SK-N-SH treated with all-trans-retinoic acid at 6 μM for 48 hours (cell line): ENCODE data around the gene TAP1.

Experiments used
- ARNTL ChIP-seq: fragments of 450-650 bp; formaldehyde crosslinking; IDR thresholded peaks from 2 replicates; pipeline ENCODE4 v1.5.0; 2020; ENCODE audit warnings: low read depth, mild to moderate bottlenecking, moderate library complexity, borderline replicate concordance
- BACH2 ChIP-seq: fragments of 250-450 bp; sonication (Bioruptor Pico); IDR thresholded peaks from 2 replicates; pipeline ENCODE4 v1.9.0; 2021; ENCODE audit warnings: mild to moderate bottlenecking, borderline replicate concordance
- GLIS3 ChIP-seq: fragments of 250-450 bp; sonication (Bioruptor Pico); IDR thresholded peaks from 2 replicates; pipeline ENCODE4 v1.5.0; 2020; ENCODE audit warnings: mild to moderate bottlenecking, moderate library complexity
- PPARA ChIP-seq: fragments of 250-450 bp; sonication (Bioruptor Pico); IDR thresholded peaks from 2 replicates; pipeline ENCODE4 v1.5.0; 2020; ENCODE audit warnings: mild to moderate bottlenecking, borderline replicate concordance
- TOX ChIP-seq: fragments of 250-450 bp; sonication (Bioruptor Pico); IDR thresholded peaks from 2 replicates; pipeline ENCODE4 v1.8.0; 2021; ENCODE audit warnings: mild to moderate bottlenecking, moderate library complexity, borderline replicate concordance
- ZFP3 ChIP-seq: fragments of 250-450 bp; sonication (Bioruptor Pico); IDR thresholded peaks from 2 replicates; pipeline ENCODE4 v1.5.0; 2020; ENCODE audit warnings: mild to moderate bottlenecking, moderate library complexity
- ZNF565 ChIP-seq: fragments of 450-650 bp; formaldehyde crosslinking; conservative IDR thresholded peaks from 2 replicates; pipeline ENCODE4 v1.5.0; 2020; ENCODE audit warnings: low read depth, mild to moderate bottlenecking, moderate library complexity
- TF ChIP-seq, protein P1 (sequence below): fragments of 250-450 bp; sonication (Bioruptor Pico); IDR thresholded peaks from 2 replicates; pipeline ENCODE4 v1.5.1; 2020; ENCODE audit warnings: low read depth, mild to moderate bottlenecking, moderate library complexity

DNA sequence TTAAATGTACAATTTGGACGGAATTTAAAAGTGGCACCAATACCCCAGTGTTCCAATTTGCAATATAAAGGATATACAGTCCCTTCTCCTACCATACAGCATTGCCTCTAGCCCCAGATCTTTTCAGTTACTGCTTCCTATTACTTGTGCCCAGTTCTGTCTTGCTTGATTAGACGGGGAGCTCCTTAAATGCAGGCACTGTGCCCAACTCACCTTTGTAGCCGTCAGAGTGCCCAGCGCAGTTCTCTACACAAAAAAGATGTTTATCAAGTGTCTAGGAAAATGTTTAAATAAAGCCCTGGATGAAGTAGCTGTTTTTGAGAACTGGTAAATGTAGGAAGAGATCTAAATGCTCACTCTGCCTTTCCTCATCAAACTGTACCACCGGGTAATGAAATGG is 22.6 kb downstream of the TAP1 start:
- TF ChIP-seq GLIS3 (CRISPR knock-in tag) = no peak
- no peak for TF ChIP-seq ARNTL (CRISPR knock-in tag)
- TF ChIP-seq TOX (CRISPR knock-in tag) = no peak
- TF ChIP-seq ZFP3 = no peak
- TF ChIP-seq BACH2 (CRISPR knock-in tag) = no peak
- no peak for TF ChIP-seq ZNF565 (CRISPR knock-in tag)
- TF ChIP-seq, protein P1, sequence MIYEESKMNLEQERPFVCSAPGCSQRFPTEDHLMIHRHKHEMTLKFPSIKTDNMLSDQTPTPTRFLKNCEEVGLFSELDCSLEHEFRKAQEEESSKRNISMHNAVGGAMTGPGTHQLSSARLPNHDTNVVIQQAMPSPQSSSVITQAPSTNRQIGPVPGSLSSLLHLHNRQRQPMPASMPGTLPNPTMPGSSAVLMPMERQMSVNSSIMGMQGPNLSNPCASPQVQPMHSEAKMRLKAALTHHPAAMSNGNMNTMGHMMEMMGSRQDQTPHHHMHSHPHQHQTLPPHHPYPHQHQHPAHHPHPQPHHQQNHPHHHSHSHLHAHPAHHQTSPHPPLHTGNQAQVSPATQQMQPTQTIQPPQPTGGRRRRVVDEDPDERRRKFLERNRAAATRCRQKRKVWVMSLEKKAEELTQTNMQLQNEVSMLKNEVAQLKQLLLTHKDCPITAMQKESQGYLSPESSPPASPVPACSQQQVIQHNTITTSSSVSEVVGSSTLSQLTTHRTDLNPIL (CRISPR knock-in tag) = no peak
- TF ChIP-seq PPARA (CRISPR knock-in tag) = no peak
